Heart right ventricle (tissue), 16 donors: Measurements from ENCODE around the gene HTR5A. TPM values are rescaled to one million over a fixed set of nuclear protein-coding genes. Genes with fewer than 3 reads are reported as not detected.

ENCODE experiments used
- ATAC-seq, 8 donors: fragments of 200-7000 bp; cut with Tn5 transposase; one replicate each; pipeline ENCODE4 v1.9.1; 2020; ENCODE audit warnings: mild to moderate bottlenecking in 8 of 8, moderate library complexity in 8 of 8, moderate number of reproducible peaks in 1 of 8
- DNase-seq, 2 donors: peaks; one replicate each; pipeline ENCODE4 v3.0.0-alpha.2; 2020
- H3K27ac ChIP-seq, 10 donors: fragments of 200-600 bp; sonication (generic) in 2 of 10; one replicate each; pipeline versions ENCODE4 v1.5.0 to v1.8.0; 2020 to 2022; ENCODE audit warnings: mild to moderate bottlenecking in 3 of 10
- H3K27me3 ChIP-seq, 7 donors: fragments of 200-600 bp; one replicate each; pipeline ENCODE4 v1.8.0; 2021 to 2022; ENCODE audit warnings: mild to moderate bottlenecking in 2 of 7
- H3K36me3 ChIP-seq, 9 donors: fragments of 200-600 bp; sonication (generic) in 1 of 9; one replicate each; pipeline versions ENCODE4 v1.5.0 to v1.8.0; 2020 to 2022; ENCODE audit warnings: mild to moderate bottlenecking in 2 of 9
- H3K4me1 ChIP-seq, 9 donors: fragments of 200-600 bp; sonication (generic) in 1 of 9; one replicate each; pipeline versions ENCODE4 v1.5.0 to v1.8.0; 2020 to 2022; ENCODE audit warnings: mild to moderate bottlenecking in 4 of 9
- H3K4me3 ChIP-seq, 10 donors: fragments of 200-600 bp; sonication (generic) in 2 of 10; one replicate each; pipeline versions ENCODE4 v1.5.0 to v1.8.0; 2020 to 2022; ENCODE audit warnings: mild to moderate bottlenecking in 7 of 10, moderate library complexity in 2 of 10
- H3K9me3 ChIP-seq, 11 donors: fragments of 200-600 bp in 10 of 11; sonication (generic) in 2 of 11; one replicate each; pipeline versions ENCODE4 v1.5.0 to v1.8.0; 2013 to 2022; ENCODE audit warnings: mild to moderate bottlenecking in 2 of 11, control low read depth in 1 of 11, moderate library complexity in 1 of 11
- CTCF ChIP-seq, 9 donors: fragments of 200-600 bp; sonication (generic) in 2 of 9; IDR thresholded peaks; one replicate each; pipeline versions ENCODE4 v1.5.0 to v1.8.0; 2021 to 2022; ENCODE audit warnings: antibody characterized with exemption in 9 of 9, mild to moderate bottlenecking in 5 of 9, moderate library complexity in 1 of 9
- WGBS, 2 donors: extraction: QIAGEN DNeasy Blood & Tissue Kit; methylation state at CpG; one replicate each; pipeline ENCODE4 v1.1.7; 2013; ENCODE audit warnings: inconsistent platforms in 1 of 2; 5-methylcytosine and 5-hydroxymethylcytosine counted together
- intact Hi-C, 10 donors: fragments of 100-400 bp; cut with DNase I; formaldehyde crosslinking; loops; one replicate each; pipeline versions ENCODE4 v1.11.1 to v1.14.2; 2022
- polyA plus RNA-seq, 2 donors: library from polyadenylated mRNA; stranded (reverse); fragments of 200-250 nt; gene quantifications; one replicate each; pipeline ENCODE4 v1.2.3, GENCODE V29; 2013
- total RNA-seq, 10 donors: library from RNA; stranded (reverse); fragmentation: NEBNext Ultra II Directional in 3 of 10; extraction: Animal tissue kit (Norgen Biotek cat#: 25700) in 3 of 10; gene quantifications; one replicate each; pipeline versions ENCODE4 v1.2.1 to v1.2.4, GENCODE V29; 2021 to 2023
- donor health status: Arrhythmogenic right ventricular cardiomyopathy.
- donor health status: ischemic (EF 13 %, LVEDD 7.1; RV severe dilation, severe dysfunction).
- donor health status: healthy with polysubstance abuse.
- donor health status: DM: no; HTN: yes; CAD: no.
- donor health status: DM: no; HTN: no; CAD: no.
- donor health status: ischemic (EF 25% LVEDD 6.9; RV normal size, moderate dysfunction).
- donor health status: ischemic (EF 25% LVEDD 5.7; RV mildly dilated, moderate dysfunction).
- donor health status: healthy.
- donor health status: DM: yes; HTN: yes; CAD: no.
- donor health status: Ischemic cardiomyopathy.
- donor health status: ischemic (EF 35%, LVEDD 5.7; RV mildly dilated, moderate dysfunction).
- donor health status: nonischemic (EF 11% LVEDD 7.7; RV severe dilation, severe dysfunction).
- donor health status: DM: yes; HTN: yes; CAD: no.
- donor health status: PGD.
- donor health status: ischemic (EF 29% LVEDD 5.4; RV normal size, mild dysfunction).
- donor health status: nonischemic (EF 23%, LVEDD 6.1; RV moderate dilation, normal function).

Gene HTR5A
- total and polyA plus RNA-seq, 12 donors, result not detected

- intact Hi-C loops, result no loop called here
- Histone ChIP-seq H3K4me1 (no peaks in the 10 kb centered on the region), H3K4me3 (no peak overlapping the region), H3K27me3 (peaks cover 0 to 42% (median 12%) of the 10 kb centered on the region in 7 donors), H3K9me3 (no peaks in the 10 kb centered on the region), H3K36me3 (no peaks in the 10 kb centered on the region), H3K27ac (no peak overlapping the region)
- DNase-seq (no peak), ATAC-seq (no peak)
- 82 to 93% methylated on average over 14 of the region's 14 CpGs for WGBS, 2 donors
- no peak for TF ChIP-seq CTCF (IDR thresholded peaks at IDR 0.05)
These were observed 13.9 kb downstream of the HTR5A start for GRCh38 chr7:155084021-155084420.

DNA sequence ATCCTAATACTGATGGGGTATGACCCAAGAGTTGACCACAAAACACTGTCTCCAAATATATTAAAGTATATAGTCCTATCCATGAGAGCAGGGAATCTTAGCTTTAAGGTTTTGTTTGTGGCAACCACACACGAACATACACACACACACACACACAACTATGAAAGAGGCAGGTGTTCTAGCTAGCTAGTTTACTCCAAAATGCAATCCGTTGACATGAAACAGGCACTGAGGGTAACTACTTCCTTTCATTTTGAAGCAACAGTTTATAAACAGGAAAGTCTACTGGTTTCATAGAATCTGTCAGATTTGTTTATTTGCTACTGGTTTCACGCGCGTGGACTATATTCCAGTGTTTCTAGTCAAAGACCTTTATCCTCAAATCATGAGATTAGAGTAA lies 14.8 kb downstream of the HTR5A start:
- Histone ChIP-seq H3K27ac (no peak overlapping the region), H3K4me1 (no peaks in the 10 kb centered on the region), H3K4me3 (no peak overlapping the region), H3K27me3 (peaks cover 0 to 38% (median 5%) of the 10 kb centered on the region in 7 donors), H3K9me3 (no peaks in the 10 kb centered on the region), H3K36me3 (no peaks in the 10 kb centered on the region)
- DNase-seq (no peak), ATAC-seq (no peak)
- 73 to 80% methylated on average over 5 of the region's 5 CpGs for WGBS, 2 donors
- TF ChIP-seq CTCF (IDR thresholded peaks at IDR 0.05), result no peak
- intact Hi-C loops, result no loop called here

DNA sequence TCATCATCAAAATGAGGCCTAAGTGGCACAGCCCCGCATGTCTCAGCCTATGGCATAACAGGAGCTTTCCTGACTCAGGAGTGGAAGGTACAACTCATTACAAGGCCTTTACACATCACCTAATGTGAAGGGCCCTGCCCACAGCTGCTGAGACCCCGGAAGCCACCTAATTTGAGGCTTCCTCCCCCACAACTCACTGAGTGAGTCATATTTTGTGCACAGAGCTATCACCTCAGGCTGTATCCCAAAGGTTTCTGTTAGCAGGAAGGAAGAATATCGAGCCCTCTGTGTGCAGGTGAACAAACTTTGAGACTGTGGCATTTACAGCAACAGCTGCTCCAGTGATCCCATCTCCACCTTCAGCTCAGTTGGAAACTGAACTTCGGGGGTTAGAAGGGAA lies 20.6 kb downstream of the HTR5A start:
- Histone ChIP-seq H3K27me3 (peaks cover 0 to 22% (median 10%) of the 10 kb centered on the region in 7 donors), H3K27ac (no peak overlapping the region), H3K9me3 (no peaks in the 10 kb centered on the region), H3K4me3 (no peak overlapping the region), H3K4me1 (no peaks in the 10 kb centered on the region), H3K36me3 (no peaks in the 10 kb centered on the region)
- DNase-seq (no peak), ATAC-seq (no peak)
- intact Hi-C loops, result no loop called here
- 65 to 69% methylated on average over 4 of the region's 4 CpGs for WGBS, 2 donors
- no peak for TF ChIP-seq CTCF (IDR thresholded peaks at IDR 0.05)

GRCh38 chr7:155093596-155093995 lies 23.5 kb downstream of the HTR5A start:
- no peak for TF ChIP-seq CTCF (IDR thresholded peaks at IDR 0.05)
- intact Hi-C loops, result no loop called here
- DNase-seq (no peak), ATAC-seq (no peak)
- no peaks in the 10 kb centered on the region for H3K9me3 ChIP-seq
- 68 to 70% methylated on average over 2 of the region's 2 CpGs for WGBS, 2 donors
- H3K27me3 ChIP-seq, result peaks cover 0 to 14% (median 9%) of the 10 kb centered on the region in 7 donors
- H3K27ac ChIP-seq, result no peak overlapping the region
- no peaks in the 10 kb centered on the region for H3K36me3 ChIP-seq
- H3K4me3 ChIP-seq, result no peak overlapping the region
- H3K4me1 ChIP-seq, result no peaks in the 10 kb centered on the region
